Measurements from ENCODE around the gene USP20.
"Not testable (repeated sequence)": the region's sequence is repeated elsewhere in the genome, so short reads cannot be mapped to it uniquely, and the experiment has no call there.

USP20 gene

GRCh38 chr9:129889941-129890717 lies 54.9 kb downstream of the USP20 start:
- Mint-ChIP-seq H3K36me3 (ENCODE audit: low read depth) (peaks cover 72% of the 10 kb centered on the region), H3K9me3 (no peaks in the 10 kb centered on the region), H3K27ac (peak overlapping the region; percentile 86), H3K27me3 (no peaks in the 10 kb centered on the region), H3K4me1 (ENCODE audit: low read depth) (peaks cover 79% of the 10 kb centered on the region), H3K4me3 (peak overlapping the region; percentile 67)
- intact Hi-C loops (cut with micrococcal nuclease): loop anchor here (2.0 to 5.0 kb wide), 3 partner anchors 29 to 207 kb away; partner anchors contain the start of gene GPR107

GRCh38 chr9:129890718-129891299 lies 55.6 kb downstream of the USP20 start:
- H3K27me3 Mint-ChIP-seq, H3K9me3 Mint-ChIP-seq: not testable (repeated sequence)
- H3K4me1 Mint-ChIP-seq (ENCODE audit: low read depth): peaks cover 73% of the 10 kb centered on the region
- peaks cover 78% of the 10 kb centered on the region for H3K36me3 Mint-ChIP-seq (ENCODE audit: low read depth)
- intact Hi-C loops (cut with micrococcal nuclease): loop anchor here (2.0 kb wide), 1 partner anchor 28 kb away; no protein-coding TSS in a partner anchor
- H3K27ac Mint-ChIP-seq: peak overlapping the region; percentile 86
- peak overlapping the region; percentile 67 for H3K4me3 Mint-ChIP-seq

GRCh38 chr9:129891569-129891968 lies 56.3 kb downstream of the USP20 start:
- H3K27ac Mint-ChIP-seq: peak overlapping the region; percentile 86
- H3K4me3 Mint-ChIP-seq: no peak overlapping the region
- no peaks in the 10 kb centered on the region for H3K27me3 Mint-ChIP-seq
- H3K4me1 Mint-ChIP-seq (ENCODE audit: low read depth): peaks cover 71% of the 10 kb centered on the region
- no peaks in the 10 kb centered on the region for H3K9me3 Mint-ChIP-seq
- H3K36me3 Mint-ChIP-seq (ENCODE audit: low read depth): peaks cover 86% of the 10 kb centered on the region
- intact Hi-C loops (cut with micrococcal nuclease): loop anchor here (2.0 kb wide), 1 partner anchor 27 kb away; no protein-coding TSS in a partner anchor

GRCh38 chr9:129894120-129894823 lies 59.0 kb downstream of the USP20 start:
- intact Hi-C loops (cut with micrococcal nuclease): no loop called here
- no peaks in the 10 kb centered on the region for H3K27me3 Mint-ChIP-seq
- H3K9me3 Mint-ChIP-seq: no peaks in the 10 kb centered on the region
- H3K27ac Mint-ChIP-seq: no peak overlapping the region
- peaks cover 96% of the 10 kb centered on the region for H3K36me3 Mint-ChIP-seq (ENCODE audit: low read depth)
- peaks cover 69% of the 10 kb centered on the region for H3K4me1 Mint-ChIP-seq (ENCODE audit: low read depth)
- no peak overlapping the region for H3K4me3 Mint-ChIP-seq

- H3K27ac Mint-ChIP-seq: peak overlapping the region; percentile 80
- H3K27me3 Mint-ChIP-seq: no peaks in the 10 kb centered on the region
- H3K4me1 Mint-ChIP-seq (ENCODE audit: low read depth): peaks cover 69% of the 10 kb centered on the region
- no peaks in the 10 kb centered on the region for H3K9me3 Mint-ChIP-seq
- intact Hi-C loops (cut with micrococcal nuclease): no loop called here
- no peak overlapping the region for H3K4me3 Mint-ChIP-seq
- H3K36me3 Mint-ChIP-seq (ENCODE audit: low read depth): peaks cover 96% of the 10 kb centered on the region
Measured at GRCh38 chr9:129895376-129896268, 60.4 kb downstream of the USP20 start.

- intact Hi-C loops (cut with micrococcal nuclease): no loop called here
- Mint-ChIP-seq H3K36me3 (ENCODE audit: low read depth) (peaks cover 93% of the 10 kb centered on the region), H3K4me1 (ENCODE audit: low read depth) (peaks cover 68% of the 10 kb centered on the region), H3K27ac (peak overlapping the region; percentile 80), H3K9me3 (no peaks in the 10 kb centered on the region), H3K27me3 (no peaks in the 10 kb centered on the region), H3K4me3 (no peak overlapping the region)
Measured at GRCh38 chr9:129897263-129897662, 62.0 kb downstream of the USP20 start.

- Mint-ChIP-seq H3K27me3 (no peaks in the 10 kb centered on the region), H3K4me3 (no peak overlapping the region), H3K4me1 (ENCODE audit: low read depth) (peaks cover 67% of the 10 kb centered on the region), H3K36me3 (ENCODE audit: low read depth) (peaks cover 93% of the 10 kb centered on the region), H3K9me3 (no peaks in the 10 kb centered on the region), H3K27ac (peak overlapping the region; percentile 80)
- intact Hi-C loops (cut with micrococcal nuclease): no loop called here
Measured at GRCh38 chr9:129898185-129898584, 62.9 kb downstream of the USP20 start.

GRCh38 chr9:129899620-129900019 lies 64.4 kb downstream of the USP20 start:
- peak overlapping the region; percentile 80 for H3K27ac Mint-ChIP-seq
- intact Hi-C loops (cut with micrococcal nuclease): loop anchor here (2.0 kb wide), 1 partner anchor 13 kb away; no protein-coding TSS in a partner anchor
- no peak overlapping the region for H3K4me3 Mint-ChIP-seq
- peaks cover 97% of the 10 kb centered on the region for H3K36me3 Mint-ChIP-seq (ENCODE audit: low read depth)
- no peaks in the 10 kb centered on the region for H3K27me3 Mint-ChIP-seq
- peaks cover 65% of the 10 kb centered on the region for H3K4me1 Mint-ChIP-seq (ENCODE audit: low read depth)
- no peaks in the 10 kb centered on the region for H3K9me3 Mint-ChIP-seq

GRCh38 chr9:129900263-129901027 lies 65.2 kb downstream of the USP20 start:
- intact Hi-C loops (cut with micrococcal nuclease): loop anchor here (2.0 kb wide), 1 partner anchor 14 kb away; no protein-coding TSS in a partner anchor
- peak overlapping the region; percentile 80 for H3K27ac Mint-ChIP-seq

GRCh38 chr9:129901993-129902739 lies 66.9 kb downstream of the USP20 start:
- Mint-ChIP-seq H3K4me3 (no peak overlapping the region), H3K9me3 (no peaks in the 10 kb centered on the region), H3K4me1 (ENCODE audit: low read depth) (peaks cover 53% of the 10 kb centered on the region), H3K27ac (peak overlapping the region; percentile 80), H3K27me3 (no peaks in the 10 kb centered on the region), H3K36me3 (ENCODE audit: low read depth) (peaks cover 97% of the 10 kb centered on the region)
- intact Hi-C loops (cut with micrococcal nuclease): loop anchor here (2.0 kb wide), 1 partner anchor 15 kb away; no protein-coding TSS in a partner anchor

More at GRCh38 chr9:129900263-129901027, 65.2 kb downstream of the USP20 start:
- H3K27me3 Mint-ChIP-seq: no peaks in the 10 kb centered on the region
- H3K4me1 Mint-ChIP-seq (ENCODE audit: low read depth): peaks cover 64% of the 10 kb centered on the region
- H3K4me3 Mint-ChIP-seq: no peak overlapping the region
- peaks cover 97% of the 10 kb centered on the region for H3K36me3 Mint-ChIP-seq (ENCODE audit: low read depth)
- H3K9me3 Mint-ChIP-seq: no peaks in the 10 kb centered on the region

- Mint-ChIP-seq H3K27me3 (no peaks in the 10 kb centered on the region), H3K4me1 (ENCODE audit: low read depth) (peaks cover 49% of the 10 kb centered on the region), H3K9me3 (no peaks in the 10 kb centered on the region), H3K36me3 (ENCODE audit: low read depth) (peaks cover 97% of the 10 kb centered on the region), H3K4me3 (no peak overlapping the region), H3K27ac (no peak overlapping the region)
- intact Hi-C loops (cut with micrococcal nuclease): no loop called here
Measured at GRCh38 chr9:129902740-129903134, 67.5 kb downstream of the USP20 start.

- Mint-ChIP-seq H3K9me3 (no peaks in the 10 kb centered on the region), H3K4me3 (no peak overlapping the region), H3K36me3 (ENCODE audit: low read depth) (peaks cover 97% of the 10 kb centered on the region), H3K27me3 (no peaks in the 10 kb centered on the region), H3K4me1 (ENCODE audit: low read depth) (peaks cover 30% of the 10 kb centered on the region), H3K27ac (no peak overlapping the region)
- intact Hi-C loops (cut with micrococcal nuclease): no loop called here
Measured at GRCh38 chr9:129904734-129905133, 69.5 kb downstream of the USP20 start.

All from dendritic cell treated with granulocyte-macrophage colony-stimulating factor and Interleukin-4, amounts not matched to agents 40 ng/mL and 50 ng/mL, for 4 days (primary cell).